PFSK-1 (cell line): Measurements from ENCODE around the gene TRNP1.

Experiments used
- POLR2AphosphoS5 ChIP-seq: IDR thresholded peaks from 2 replicates; pipeline ENCODE4 v1.6.1; 2012; ENCODE audit warnings: low read depth, mild to moderate bottlenecking, control low read depth, low read length, moderate library complexity
- SIN3A ChIP-seq: IDR thresholded peaks from 2 replicates; pipeline ENCODE4 v1.6.1; 2012; ENCODE audit warnings: mild to moderate bottlenecking, low read length, moderate library complexity, borderline replicate concordance; ENCODE audit not compliant: insufficient read depth

- TF ChIP-seq POLR2AphosphoS5 (no peak), SIN3A (no peak)
These were observed 21.1 kb upstream of the TRNP1 start for GRCh38 chr1:26972390-26972789.
